NCI-H2171 treated with DMSO at 0.1 percent for 48 hours (cell line): Measurements from ENCODE around the gene TMEM272.
"Not testable (repeated sequence)": the region's sequence is repeated elsewhere in the genome, so short reads cannot be mapped to it uniquely, and the experiment has no call there.

Experiments used
- DNase-seq: peaks from one replicate; lab custom pipeline; 2025; lab: John Stamatoyannopoulos, UW

Gene TMEM272

DNA sequence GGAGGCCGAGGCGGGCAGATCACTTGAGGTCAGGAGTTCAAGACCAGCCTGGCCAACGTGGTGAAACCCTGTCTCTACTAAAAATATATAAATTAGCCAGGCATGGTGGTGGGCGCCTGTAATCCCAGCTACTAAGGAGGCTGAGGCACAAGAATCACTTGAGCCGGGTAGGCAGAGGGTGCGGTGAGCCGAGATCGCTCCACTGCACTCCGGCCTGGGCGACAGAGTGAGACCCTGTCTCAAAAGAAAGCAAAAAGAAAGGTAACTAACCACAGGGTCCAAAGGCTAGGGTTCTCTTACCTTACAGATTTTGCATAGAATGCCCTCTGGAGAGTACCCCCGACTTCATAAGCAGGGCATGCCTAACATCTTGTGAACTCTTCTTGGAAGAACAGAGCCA, 20.3 kb downstream of the TMEM272 start:
- not testable (repeated sequence) for DNase-seq

DNA sequence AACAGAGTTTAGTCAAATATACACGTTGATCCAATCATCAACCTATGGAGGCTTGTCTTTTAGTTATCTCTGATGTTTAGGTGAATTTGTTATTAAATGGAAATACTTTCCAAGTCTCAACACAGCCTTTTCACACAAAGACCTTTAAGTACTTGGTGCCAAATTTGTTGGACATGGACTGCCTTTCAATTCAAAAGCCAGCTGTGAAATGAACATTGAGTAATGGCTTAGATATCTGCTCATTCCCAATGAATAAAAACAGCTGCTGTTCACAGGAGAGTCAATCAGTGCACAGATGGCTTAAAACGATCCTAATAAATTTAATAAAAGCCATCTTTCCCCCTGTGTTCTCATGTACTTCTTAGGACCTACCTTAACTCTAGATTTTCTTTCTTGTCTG, 21.1 kb downstream of the TMEM272 start:
- peak; percentile 68 for DNase-seq

DNA sequence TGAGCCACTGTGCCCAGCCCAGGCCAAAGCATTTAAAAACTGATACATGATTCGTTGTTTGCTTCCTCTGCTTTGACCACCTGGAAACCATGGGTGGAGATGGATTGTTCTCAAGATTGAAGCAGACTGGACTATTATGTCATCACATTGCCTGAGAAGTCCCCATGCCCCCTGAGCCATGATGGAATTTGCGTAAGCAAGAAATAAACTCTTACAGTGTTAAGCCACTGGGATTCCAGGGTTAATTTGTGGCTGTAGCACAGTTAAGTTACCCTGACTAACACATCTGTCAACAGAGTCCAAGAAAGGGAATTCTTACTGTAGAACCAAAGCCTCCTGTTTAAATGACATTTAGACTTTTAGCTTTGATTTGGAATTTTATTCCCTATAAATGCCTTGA, 21.6 kb downstream of the TMEM272 start:
- DNase-seq, result no peak

DNA sequence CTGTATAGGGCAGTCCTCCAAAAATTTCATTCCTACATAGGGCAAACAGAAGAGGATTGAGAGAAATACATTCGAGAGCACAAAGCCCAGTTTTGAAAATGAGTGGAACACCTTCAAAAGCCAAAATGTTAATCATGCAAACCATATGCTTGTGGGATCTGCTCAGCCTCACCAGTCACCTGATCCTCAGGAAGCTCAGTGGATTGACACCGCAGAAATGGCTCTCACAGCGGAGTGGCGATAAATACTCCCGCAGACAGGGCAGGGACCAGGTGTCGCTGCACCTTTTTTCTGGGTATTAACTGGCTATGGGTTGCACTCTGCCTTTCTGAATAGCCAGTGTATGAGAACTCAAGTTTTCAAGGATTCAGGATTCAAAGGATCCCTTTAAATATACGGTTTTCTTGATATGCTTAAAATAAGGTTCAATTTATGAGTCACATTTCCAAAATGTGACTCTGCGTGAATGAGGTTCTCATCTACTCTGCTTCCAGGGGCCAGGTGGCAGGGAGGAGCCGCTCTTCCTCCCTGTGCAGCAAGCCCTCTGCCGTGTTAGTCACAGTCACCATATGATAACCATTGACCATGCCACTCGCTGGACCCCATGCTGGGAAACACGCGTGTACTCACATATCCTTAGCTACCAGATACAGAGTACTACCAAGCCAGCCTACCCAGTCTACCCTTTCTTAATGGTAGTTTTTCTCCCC, 22.7 kb downstream of the TMEM272 start:
- peak; percentile 94 for DNase-seq

DNA sequence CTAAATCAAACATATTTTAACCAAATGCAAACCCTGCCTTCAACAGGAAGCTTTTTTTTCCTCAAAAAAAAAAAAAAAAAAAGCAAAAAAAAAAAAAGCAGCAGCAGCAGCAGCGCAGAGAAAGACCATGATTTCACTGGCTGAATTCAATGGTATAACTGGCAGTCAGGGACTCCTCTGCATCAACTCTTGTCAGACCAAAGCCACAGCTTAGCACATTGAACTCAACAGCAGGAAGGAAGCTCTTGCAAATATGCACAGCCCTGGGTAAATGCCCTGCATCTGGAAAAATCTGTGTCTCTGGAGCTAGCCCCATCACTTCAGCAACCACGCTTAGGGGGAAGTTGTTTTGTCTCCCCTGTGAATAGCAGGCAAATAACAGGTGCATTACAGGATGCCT, 23.4 kb downstream of the TMEM272 start:
- peak; percentile 88 for DNase-seq

DNA sequence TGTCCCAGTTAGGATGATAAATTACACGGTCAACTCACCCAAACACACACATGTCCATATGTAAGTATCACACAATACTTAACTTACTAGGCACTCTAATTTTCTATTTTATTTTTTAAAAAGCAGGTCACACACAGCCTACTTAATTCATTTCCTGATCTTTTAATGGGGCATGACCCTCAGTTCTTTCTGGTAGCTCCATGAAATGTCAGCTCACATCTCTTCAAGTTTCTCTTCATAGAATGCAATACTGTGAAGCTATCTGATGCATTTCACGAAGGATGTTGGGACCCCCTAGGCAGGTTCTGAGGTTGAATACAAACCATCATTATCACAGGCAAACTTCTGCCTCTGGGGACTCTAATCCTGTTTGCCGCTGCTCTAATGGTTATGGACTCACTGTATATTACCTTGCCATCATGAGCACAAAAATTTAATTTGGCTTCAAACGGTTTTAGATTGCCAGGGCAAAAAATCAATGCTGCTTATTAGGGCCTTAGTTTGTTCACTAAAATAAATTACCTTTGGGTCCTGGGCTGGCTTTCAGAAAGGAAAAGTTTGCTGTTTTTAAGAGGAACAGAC, 24.9 kb downstream of the TMEM272 start:
- no peak for DNase-seq

DNA sequence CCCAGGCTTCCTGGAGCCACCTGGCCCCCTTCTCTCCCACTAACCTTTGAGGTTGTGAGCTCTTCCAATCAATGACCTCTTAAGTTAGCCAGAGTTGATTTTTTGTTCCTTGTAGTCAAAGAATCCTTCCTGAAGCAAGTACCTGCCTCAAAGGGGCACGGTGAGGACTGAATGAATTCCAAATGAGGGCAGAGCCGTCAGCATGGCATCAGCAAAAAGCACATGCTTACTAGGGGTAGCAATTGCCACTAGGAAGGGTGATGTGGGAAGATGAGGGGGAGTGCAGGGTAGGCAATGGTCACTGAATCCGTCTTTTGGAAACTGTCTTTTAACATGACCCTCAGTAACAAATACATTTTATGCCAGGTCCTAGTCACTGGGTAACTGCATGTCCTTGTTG, 25.4 kb downstream of the TMEM272 start:
- no peak for DNase-seq

DNA sequence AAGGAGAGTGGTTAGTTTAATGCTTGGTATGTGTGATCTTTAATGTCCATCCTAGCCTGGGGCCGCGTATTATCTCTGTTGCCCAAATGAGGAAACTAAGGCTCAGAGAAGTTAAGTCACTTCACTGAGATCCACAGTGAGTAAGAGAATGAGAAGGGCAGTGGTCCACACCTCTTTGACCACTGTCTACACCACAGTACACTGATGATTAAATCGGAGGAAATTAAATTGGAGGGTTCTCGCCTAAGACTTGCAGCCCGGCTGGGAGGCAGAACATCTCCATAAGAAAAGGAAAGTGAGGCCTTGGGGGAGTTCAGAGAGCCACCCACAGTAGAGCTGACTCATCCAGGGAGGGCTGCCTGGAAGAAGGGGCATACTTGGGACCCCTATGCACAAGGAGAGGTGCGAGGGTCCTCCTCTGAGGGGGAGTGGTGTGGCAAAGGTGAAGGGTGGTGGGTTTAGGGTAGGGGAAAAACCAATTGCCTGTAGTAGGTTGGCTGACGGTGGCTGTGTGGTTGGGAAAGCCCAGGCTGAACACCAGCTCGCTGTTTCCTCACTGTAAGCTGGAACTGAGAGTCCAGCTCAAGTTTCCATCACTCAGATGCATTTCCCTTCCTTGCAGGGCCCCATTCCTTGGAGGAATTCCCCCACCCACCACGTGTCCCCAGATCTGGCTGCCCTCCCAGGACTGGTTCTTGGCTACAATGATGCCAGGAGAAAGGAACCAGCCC, 26.0 kb downstream of the TMEM272 start:
- DNase-seq, result no peak

DNA sequence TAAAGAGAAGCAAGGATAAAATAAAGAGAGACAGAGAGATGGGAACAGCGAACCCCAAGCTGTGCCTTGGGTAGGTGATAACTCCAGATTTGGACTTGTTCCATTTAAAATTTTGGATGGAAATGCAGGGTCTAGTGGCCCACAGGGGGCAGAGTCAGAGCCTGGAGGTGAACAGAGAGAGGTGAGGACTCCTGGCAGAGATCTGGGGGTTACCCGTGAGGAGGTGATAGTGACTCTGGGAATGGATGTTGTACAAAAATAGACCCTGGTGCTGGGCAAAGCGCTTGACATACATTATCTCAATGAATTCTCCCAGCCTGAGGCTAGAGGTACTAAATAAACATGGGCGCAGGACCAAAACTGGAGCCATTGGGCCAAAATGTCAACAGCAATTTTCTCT, 26.7 kb downstream of the TMEM272 start:
- no peak for DNase-seq

DNA sequence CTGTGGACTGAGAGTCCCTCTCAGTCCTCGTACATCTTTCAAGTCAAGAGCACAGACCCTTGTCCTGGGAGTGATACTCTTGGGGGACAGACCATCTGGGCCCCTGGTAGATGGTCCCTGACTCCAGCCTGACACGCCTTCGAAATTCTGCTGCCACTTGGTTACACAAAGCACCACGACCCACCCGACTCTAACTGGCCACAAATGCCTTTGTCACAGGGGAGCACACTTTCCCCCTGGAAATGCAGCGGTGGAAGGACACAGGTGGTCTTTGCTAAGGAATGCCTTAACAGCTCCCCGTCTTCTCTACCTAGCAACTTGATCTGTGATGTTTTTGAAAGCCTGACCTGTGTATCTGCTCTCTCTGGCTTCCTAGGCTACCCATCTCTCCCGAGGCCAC, 27.3 kb downstream of the TMEM272 start:
- DNase-seq, result no peak

DNA sequence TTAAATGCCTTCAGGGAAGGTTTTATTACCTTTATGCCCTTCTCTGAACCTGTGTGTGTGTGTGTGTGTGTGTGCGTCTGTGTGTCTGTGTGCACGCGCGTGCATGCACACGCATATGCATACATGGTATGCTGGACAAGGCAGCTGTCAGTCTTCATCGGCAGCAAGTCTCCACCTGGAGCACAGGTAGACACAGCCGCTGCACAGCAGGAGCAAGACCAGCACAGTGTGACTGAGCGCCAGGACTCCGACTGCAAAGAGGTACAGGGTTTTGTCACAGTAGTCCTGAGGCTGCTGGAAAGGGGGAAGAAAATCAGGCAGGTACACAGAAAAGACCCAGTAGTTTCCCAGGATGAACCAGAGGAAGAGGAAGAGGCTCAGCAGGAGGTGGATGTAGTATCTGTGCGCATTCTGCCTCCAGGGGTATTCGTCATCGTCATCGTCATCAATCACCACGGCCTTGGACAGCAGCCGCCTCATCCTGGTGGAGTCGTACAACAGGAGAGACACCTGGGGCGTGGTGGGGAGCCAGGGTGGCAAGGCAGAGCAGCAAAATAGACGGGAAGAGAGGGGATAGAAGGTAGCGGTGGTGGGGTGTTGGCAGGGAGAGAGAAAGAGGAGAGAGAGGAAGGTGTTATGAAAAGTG, 28.2 kb downstream of the TMEM272 start:
- no peak for DNase-seq

DNA sequence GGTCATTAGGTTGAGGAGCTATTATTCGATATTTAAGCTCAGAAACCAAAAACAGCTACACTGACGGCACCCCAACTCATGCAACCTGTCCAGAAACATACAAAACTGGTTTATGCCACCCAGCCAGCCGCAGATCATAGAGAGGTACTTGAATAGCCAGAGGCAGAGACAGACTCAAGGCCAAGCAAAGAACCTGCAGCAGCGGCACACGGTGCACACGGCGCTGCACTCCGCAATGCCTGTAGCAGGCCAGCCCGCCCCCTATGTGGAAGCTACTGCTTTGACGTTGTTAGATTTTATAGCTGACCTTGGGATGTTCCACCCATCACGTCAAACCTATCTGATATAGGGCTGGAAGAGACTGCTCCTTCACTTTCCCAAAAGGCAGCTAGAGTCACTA, 29.1 kb downstream of the TMEM272 start:
- no peak for DNase-seq

DNA sequence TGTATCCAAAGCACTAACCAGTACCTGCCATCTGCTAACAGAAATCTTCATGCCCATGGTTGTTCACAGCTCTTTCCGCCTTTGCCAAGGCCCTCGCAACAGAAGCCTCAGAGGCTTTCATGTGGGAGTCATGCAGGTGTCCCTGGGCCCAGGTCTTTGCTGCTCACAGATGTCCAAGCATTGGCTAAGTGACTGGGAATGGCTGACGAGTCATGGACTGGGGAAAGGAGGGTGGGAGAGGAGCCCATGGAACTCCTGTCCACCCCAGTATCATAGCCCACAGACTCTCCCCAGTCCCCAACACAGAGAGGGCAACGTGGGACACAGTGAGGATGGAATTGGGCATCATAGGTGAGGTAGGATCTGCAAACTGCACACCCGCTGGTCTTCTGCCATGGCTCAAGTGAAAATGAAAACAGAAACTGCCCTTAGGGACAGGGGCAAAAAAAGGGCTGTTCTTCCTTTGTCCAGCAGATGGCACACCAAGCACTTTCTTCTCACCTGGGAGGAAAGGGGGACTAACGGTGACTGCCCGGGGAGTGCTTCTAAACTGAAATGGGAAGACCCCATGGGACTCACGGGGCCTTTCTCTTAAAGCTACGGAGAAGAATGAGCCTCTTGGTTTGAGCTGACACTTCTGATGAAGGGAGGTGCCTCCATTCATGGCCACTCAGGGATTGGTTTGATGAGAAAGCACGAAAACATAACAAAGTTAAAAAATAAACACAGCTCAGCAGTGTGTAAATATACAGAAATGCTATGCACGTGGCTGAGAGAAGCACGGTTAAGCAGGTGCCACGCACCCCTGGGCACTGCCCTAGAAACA, 29.9 kb downstream of the TMEM272 start:
- peak; percentile 85 for DNase-seq

DNA sequence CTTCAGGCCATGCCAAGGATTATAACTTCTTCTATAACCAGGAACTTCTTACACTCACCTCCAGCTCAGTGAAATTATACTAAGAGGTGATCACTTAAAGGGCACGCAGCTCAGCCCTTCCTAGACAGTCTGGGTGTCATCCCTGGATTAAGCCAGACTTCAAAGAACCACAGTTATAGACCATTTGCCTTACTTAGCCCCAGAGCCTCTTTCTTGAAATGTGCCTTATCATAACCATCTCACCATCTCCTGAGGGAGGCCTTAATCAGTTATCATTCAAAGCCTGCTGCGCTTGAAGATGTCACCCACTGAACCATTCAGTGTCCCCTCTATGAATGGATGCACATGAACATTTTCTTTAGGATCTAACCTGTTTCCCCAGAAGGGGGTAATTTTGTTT, 30.9 kb downstream of the TMEM272 start:
- no peak for DNase-seq

DNA sequence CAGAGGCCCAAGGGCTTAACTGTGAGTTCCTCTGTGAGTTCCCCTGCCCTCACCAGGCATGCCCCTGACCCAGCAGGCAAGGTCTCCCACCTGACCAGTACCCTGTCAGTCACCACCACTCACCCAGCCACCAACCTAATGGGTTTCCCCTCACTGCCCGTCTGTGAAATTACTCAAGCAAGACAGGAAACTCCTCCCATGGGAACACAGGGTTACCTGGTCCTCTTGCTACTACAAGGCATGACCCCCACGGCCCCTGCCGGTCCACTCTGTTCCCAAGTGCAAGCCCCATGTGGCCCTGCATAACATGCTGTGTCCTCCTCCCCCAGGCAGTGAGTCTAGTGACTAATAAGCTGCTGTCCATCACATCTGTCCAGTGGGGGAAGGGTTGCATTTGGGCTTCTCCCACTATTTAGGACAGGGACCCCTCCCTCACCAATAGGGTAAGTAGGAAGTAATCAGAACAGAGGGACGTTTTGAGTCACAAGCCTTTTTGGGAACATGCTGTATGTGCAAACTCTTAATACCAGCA, 33.0 kb downstream of the TMEM272 start:
- no peak for DNase-seq

DNA sequence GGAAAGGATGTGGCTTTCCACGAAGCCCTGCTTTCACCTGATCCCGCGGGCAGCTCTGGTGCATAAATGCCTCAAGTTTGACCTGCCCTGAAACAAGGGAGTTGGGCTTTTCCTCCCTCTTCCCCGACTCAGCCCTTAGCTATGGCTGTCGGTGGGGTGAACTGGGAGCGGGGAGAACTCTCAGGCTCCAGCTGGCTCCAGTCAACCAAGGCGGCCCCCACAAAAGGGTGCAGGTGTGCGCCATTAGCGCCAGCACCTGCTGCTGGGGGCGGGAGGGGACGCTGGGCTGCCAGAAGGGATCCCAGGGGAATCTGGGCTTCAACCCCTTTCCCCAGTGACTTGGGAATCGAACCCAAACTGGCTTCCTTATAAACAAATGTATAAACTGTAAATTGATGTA, 33.9 kb downstream of the TMEM272 start:
- peak; percentile 94 for DNase-seq

DNA sequence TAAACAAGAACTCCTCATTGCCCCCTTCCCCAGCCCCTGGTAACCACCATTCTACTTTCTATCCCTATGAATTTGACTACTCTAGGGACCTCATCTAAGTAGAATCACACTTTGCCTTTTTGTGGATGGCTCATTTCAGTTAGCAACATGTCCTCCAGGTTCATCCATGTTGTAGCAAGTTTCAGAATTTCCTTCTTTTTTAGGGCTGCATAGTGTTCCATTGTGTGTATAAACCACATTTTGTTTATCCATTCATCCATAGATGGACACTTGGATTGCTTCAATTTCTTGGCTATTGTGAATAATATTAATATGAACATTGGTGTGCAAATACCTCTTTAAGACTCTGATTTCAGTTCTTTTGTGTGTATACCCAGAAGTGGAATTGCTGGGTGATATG, 36.2 kb downstream of the TMEM272 start:
- no peak for DNase-seq

DNA sequence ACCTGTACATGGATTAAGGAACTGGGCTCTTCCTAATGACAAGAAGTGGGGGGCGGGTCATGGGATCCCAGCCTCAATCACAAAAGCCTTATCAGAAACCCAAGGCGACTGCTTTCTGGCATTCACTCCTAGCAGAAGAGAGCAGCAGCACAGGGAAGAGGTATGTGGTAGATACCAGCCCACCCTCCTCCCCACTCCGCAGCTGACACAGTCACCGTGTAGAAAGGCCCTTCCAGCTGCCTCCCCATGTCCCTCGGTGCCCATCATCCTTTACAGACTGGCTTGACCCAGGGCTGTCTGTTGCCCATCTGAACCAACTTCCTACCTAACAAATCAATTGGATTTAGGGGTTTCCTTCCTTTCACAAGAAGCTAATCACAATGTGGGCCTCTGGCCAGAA, 37.9 kb downstream of the TMEM272 start:
- DNase-seq, result no peak

DNA sequence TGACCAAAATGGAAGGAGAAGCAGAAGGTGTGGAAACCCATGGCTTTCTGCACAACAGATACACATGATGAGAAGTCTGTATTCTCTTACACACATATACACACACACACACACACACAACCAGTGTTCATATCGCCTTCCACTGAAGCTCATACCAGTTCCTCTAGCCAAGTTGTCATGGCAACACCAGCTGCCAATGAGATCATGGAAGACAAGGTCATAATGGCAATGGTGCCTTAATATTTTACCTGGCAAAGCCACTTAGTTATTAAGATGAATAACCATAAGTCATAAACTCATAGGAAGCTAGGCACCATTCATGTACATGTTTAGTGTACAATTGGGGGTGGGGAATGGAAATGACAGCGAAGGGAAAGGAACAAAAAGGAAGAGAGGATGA, 38.4 kb downstream of the TMEM272 start:
- peak; percentile 42 for DNase-seq

DNA sequence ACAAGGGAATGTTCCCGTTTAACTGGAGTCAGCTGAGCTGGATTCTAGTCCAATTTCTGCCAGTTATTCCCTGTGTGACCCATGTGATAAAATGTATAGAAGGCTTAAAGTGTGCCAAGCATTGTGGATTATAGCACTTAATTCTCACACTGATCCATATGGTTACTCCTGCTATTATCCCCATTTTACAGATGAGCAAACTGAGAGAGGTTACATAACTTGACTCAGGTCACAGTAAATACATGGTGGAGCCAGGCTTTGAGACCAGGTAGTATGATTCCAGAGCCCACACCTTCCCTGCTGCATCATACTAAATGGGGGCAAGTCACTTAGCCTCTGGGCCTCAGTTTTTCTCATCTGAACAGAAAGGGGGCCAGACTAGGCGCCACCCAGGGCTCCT, 39.1 kb downstream of the TMEM272 start:
- DNase-seq, result no peak

DNA sequence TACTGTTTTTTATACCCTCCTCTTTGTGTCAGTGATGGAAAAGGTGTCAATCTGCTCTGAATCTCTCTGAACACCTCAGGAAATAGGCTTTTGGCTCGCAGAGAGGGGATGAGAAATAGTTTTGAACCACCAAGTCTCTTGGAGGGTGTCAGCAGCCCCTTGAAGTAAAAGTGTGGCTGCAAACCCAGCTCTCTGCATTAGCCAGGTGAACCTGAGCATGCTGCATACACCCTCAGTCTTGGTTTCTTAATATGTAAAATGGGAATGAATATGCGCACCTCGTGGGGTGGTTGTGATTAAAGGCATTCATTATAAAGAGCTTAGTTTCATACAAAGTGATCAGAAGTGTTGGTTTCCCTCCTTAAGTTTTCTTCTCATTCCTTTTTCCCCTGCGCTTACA, 39.7 kb downstream of the TMEM272 start:
- DNase-seq, result no peak
